Skeletal muscle satellite cell (primary cell): Measurements from ENCODE around the gene PTPN7.
A peak's percentile ranks its signal among the peaks of the same experiment; 100 is the strongest.

ENCODE experiments used
- H3K27me3 ChIP-seq: 2 replicates; pipeline ENCODE4 v1.7.0; 2013; ENCODE audit warnings: low read length; ENCODE audit not compliant: control insufficient read depth, insufficient read depth
- H3K36me3 ChIP-seq: 2 replicates; pipeline ENCODE4 v1.7.0; 2013; ENCODE audit warnings: mild to moderate bottlenecking, control low read depth, low read length; ENCODE audit not compliant: insufficient read depth
- H3K4me1 ChIP-seq: 2 replicates; pipeline ENCODE4 v1.7.0; 2013; ENCODE audit warnings: low read length; ENCODE audit not compliant: control insufficient read depth, insufficient read depth
- H3K4me2 ChIP-seq: 2 replicates; pipeline ENCODE4 v1.7.0; 2013; ENCODE audit warnings: mild to moderate bottlenecking, low read length
- H3K4me3 ChIP-seq: 2 replicates; pipeline ENCODE4 v1.7.0; 2013; ENCODE audit warnings: low read length
- H3K9ac ChIP-seq: 2 replicates; pipeline ENCODE4 v1.7.0; 2013; ENCODE audit warnings: mild to moderate bottlenecking, low read depth, low read length, moderate library complexity
- H3K9me3 ChIP-seq: replicated peaks from 2 replicates; pipeline ENCODE4 v1.7.0; 2013; ENCODE audit warnings: mild to moderate bottlenecking, control low read depth, low read length

The PTPN7 gene

GRCh38 chr1:202162418-202163280 lies 2.2 kb upstream of the PTPN7 start:
- H3K27me3 ChIP-seq, result peaks cover 5% of the 10 kb centered on the region
- no peak overlapping the region for H3K4me2 ChIP-seq
- no peak overlapping the region for H3K9ac ChIP-seq
- no peaks in the 10 kb centered on the region for H3K9me3 ChIP-seq
- H3K4me1 ChIP-seq, result no peaks in the 10 kb centered on the region
- H3K36me3 ChIP-seq, result no peaks in the 10 kb centered on the region
- H3K4me3 ChIP-seq, result no peak overlapping the region

GRCh38 chr1:202162047-202162417 lies 1.6 kb upstream of the PTPN7 start:
- Histone ChIP-seq H3K36me3 (no peaks in the 10 kb centered on the region), H3K27me3 (peaks cover 3% of the 10 kb centered on the region), H3K4me2 (no peak overlapping the region), H3K4me3 (no peak overlapping the region), H3K9ac (no peak overlapping the region), H3K4me1 (no peaks in the 10 kb centered on the region), H3K9me3 (no peaks in the 10 kb centered on the region)

GRCh38 chr1:202161151-202162046 lies 997 bp upstream of the PTPN7 start:
- no peak overlapping the region for H3K4me2 ChIP-seq
- no peaks in the 10 kb centered on the region for H3K36me3 ChIP-seq
- no peak overlapping the region for H3K4me3 ChIP-seq
- H3K9me3 ChIP-seq, result no peaks in the 10 kb centered on the region
- peaks cover 3% of the 10 kb centered on the region for H3K27me3 ChIP-seq
- H3K4me1 ChIP-seq, result no peaks in the 10 kb centered on the region
- H3K9ac ChIP-seq, result no peak overlapping the region

- Histone ChIP-seq H3K9me3 (no peaks in the 10 kb centered on the region), H3K27me3 (peaks cover 3% of the 10 kb centered on the region), H3K4me3 (no peak overlapping the region), H3K4me2 (no peak overlapping the region), H3K4me1 (peaks cover 5% of the 10 kb centered on the region), H3K9ac (no peak overlapping the region), H3K36me3 (no peaks in the 10 kb centered on the region)
Observed at GRCh38 chr1:202159534-202160371, 649 bp downstream of the PTPN7 start.

- Histone ChIP-seq H3K4me2 (no peak overlapping the region), H3K4me3 (no peak overlapping the region), H3K9ac (no peak overlapping the region), H3K36me3 (no peaks in the 10 kb centered on the region), H3K4me1 (peaks cover 8% of the 10 kb centered on the region), H3K27me3 (peaks cover 7% of the 10 kb centered on the region), H3K9me3 (no peaks in the 10 kb centered on the region)
Observed at GRCh38 chr1:202158810-202159533, 1.4 kb downstream of the PTPN7 start.

- H3K36me3 ChIP-seq, result no peaks in the 10 kb centered on the region
- no peak overlapping the region for H3K4me2 ChIP-seq
- H3K4me1 ChIP-seq, result peaks cover 8% of the 10 kb centered on the region
- no peak overlapping the region for H3K4me3 ChIP-seq
- H3K9ac ChIP-seq, result no peak overlapping the region
- peaks cover 11% of the 10 kb centered on the region for H3K27me3 ChIP-seq
- no peaks in the 10 kb centered on the region for H3K9me3 ChIP-seq
Observed at GRCh38 chr1:202157945-202158344, 2.5 kb downstream of the PTPN7 start.

GRCh38 chr1:202156590-202156989 lies 3.8 kb downstream of the PTPN7 start:
- no peaks in the 10 kb centered on the region for H3K36me3 ChIP-seq

GRCh38 chr1:202155478-202156021 lies 4.9 kb downstream of the PTPN7 start:
- no peaks in the 10 kb centered on the region for H3K36me3 ChIP-seq
- peaks cover 8% of the 10 kb centered on the region for H3K4me1 ChIP-seq

More at GRCh38 chr1:202156590-202156989, 3.8 kb downstream of the PTPN7 start:
- H3K9ac ChIP-seq, result no peak overlapping the region
- H3K9me3 ChIP-seq, result no peaks in the 10 kb centered on the region
- peaks cover 8% of the 10 kb centered on the region for H3K4me1 ChIP-seq
- peaks cover 11% of the 10 kb centered on the region for H3K27me3 ChIP-seq
- H3K4me2 ChIP-seq, result no peak overlapping the region
- H3K4me3 ChIP-seq, result no peak overlapping the region

GRCh38 chr1:202154766-202155477 lies 5.5 kb downstream of the PTPN7 start:
- no peaks in the 10 kb centered on the region for H3K9me3 ChIP-seq
- H3K4me3 ChIP-seq, result no peak overlapping the region
- no peaks in the 10 kb centered on the region for H3K36me3 ChIP-seq
- H3K9ac ChIP-seq, result no peak overlapping the region
- H3K4me2 ChIP-seq, result peak overlapping the region; percentile 33
- peaks cover 8% of the 10 kb centered on the region for H3K4me1 ChIP-seq
- H3K27me3 ChIP-seq, result peaks cover 11% of the 10 kb centered on the region

More at GRCh38 chr1:202155478-202156021, 4.9 kb downstream of the PTPN7 start:
- no peak overlapping the region for H3K9ac ChIP-seq
- H3K4me3 ChIP-seq, result no peak overlapping the region
- H3K9me3 ChIP-seq, result no peaks in the 10 kb centered on the region
- peaks cover 11% of the 10 kb centered on the region for H3K27me3 ChIP-seq
- no peak overlapping the region for H3K4me2 ChIP-seq

- H3K4me3 ChIP-seq, result no peak overlapping the region
- H3K27me3 ChIP-seq, result peaks cover 11% of the 10 kb centered on the region
Observed at GRCh38 chr1:202154148-202154765, 6.1 kb downstream of the PTPN7 start.

More at GRCh38 chr1:202154148-202154765, 6.1 kb downstream of the PTPN7 start:
- Histone ChIP-seq H3K36me3 (no peaks in the 10 kb centered on the region), H3K9me3 (no peaks in the 10 kb centered on the region), H3K9ac (no peak overlapping the region), H3K4me1 (peaks cover 8% of the 10 kb centered on the region), H3K4me2 (peak overlapping the region; percentile 33)
